Myocyte (in vitro differentiated cells): Measurements from ENCODE around the gene SHCBP1. TPM values are rescaled to one million over a fixed set of nuclear protein-coding genes. Genes with fewer than 3 reads are reported as not detected.

ENCODE experiments used
- total RNA-seq: library from RNA; depleted of rRNA; stranded (reverse); fragments of >200 nt; gene quantifications from 2 replicates; pipeline ENCODE4 v1.2.3, GENCODE V29; 2014

The SHCBP1 gene
- total RNA-seq, 1 donor from 2014 or later: 0.88 TPM

Other genes starting within 250 kb of the SHCBP1 start
- 69.3 and 113 TPM in 2 replicates for gene VPS35, start 67.8 kb upstream of the SHCBP1 start, total RNA-seq
- 2.4 and 5.6 TPM in 2 replicates for gene ORC6, start 68.3 kb upstream of the SHCBP1 start, total RNA-seq
- gene MYLK3, start 127.0 kb upstream of the SHCBP1 start, total RNA-seq: 0.16 and 0.51 TPM in 2 replicates
- 30.6 and 33.6 TPM in 2 replicates for gene C16orf87, start 209.8 kb upstream of the SHCBP1 start, total RNA-seq